Measurements from ENCODE around the gene FLCN. TPM values are rescaled to one million over a fixed set of nuclear protein-coding genes. Genes with fewer than 3 reads are reported as not detected.

FLCN gene
- total and polyA plus RNA-seq, 4 donors, result 8.5 to 46.7 (median 28.4) TPM

- TF ChIP-seq TAF1 (conservative IDR thresholded peaks at IDR 0.05) (no peak), GABPA (IDR thresholded peaks at IDR 0.05 in 1 of 2, conservative IDR thresholded peaks at IDR 0.05 in 1 of 2) (no peak), FOXA1 (IDR thresholded peaks at IDR 0.05) (no peak), SP1 (IDR thresholded peaks at IDR 0.05) (no peak), ATF3 (IDR thresholded peaks at IDR 0.05) (no peak), RXRA (IDR thresholded peaks at IDR 0.05) (no peak), HNF4G (IDR thresholded peaks at IDR 0.05) (no peak), FOXA2 (IDR thresholded peaks at IDR 0.05) (no peak), CTCF (IDR thresholded peaks at IDR 0.05; ENCODE audit: low read depth, low read length, missing input control) (no peak), YY1 (IDR thresholded peaks at IDR 0.05) (no peak), RAD21 (IDR thresholded peaks at IDR 0.05) (no peak), NR2F2 (IDR thresholded peaks at IDR 0.05) (no peak), ZBTB33 (IDR thresholded peaks at IDR 0.05) (no peak), JUND (IDR thresholded peaks at IDR 0.05) (no peak), HNF4A (conservative IDR thresholded peaks at IDR 0.05) (no peak), REST (IDR thresholded peaks at IDR 0.05) (no peak), EGR1 (IDR thresholded peaks at IDR 0.05; ENCODE audit: low read depth in 2 of 2) (no peak)
- H3K4me3 ChIP-seq (ENCODE audit: low read depth in 1 of 3, low read length in 3 of 3), result no peak overlapping the region
- no peak for DNase-seq (ENCODE audit: low spot score)
- H3K27me3 ChIP-seq (ENCODE audit: control insufficient read depth in 4 of 4, insufficient read depth in 4 of 4, low read length in 3 of 4), result no peaks in the 10 kb centered on the region
- WGBS, result 95% methylated on average over 10 of the region's 10 CpGs
- H3K27ac ChIP-seq (ENCODE audit: low read depth in 1 of 2, low read length in 2 of 2), result no peak overlapping the region
- H3K9ac ChIP-seq (ENCODE audit: low read depth in 1 of 2, low read length in 2 of 2), result no peak overlapping the region
- H3K9me3 ChIP-seq (ENCODE audit: control insufficient read depth in 4 of 4, low read length in 3 of 4), result no peaks in the 10 kb centered on the region
- H3K36me3 ChIP-seq (ENCODE audit: control insufficient read depth in 4 of 4, insufficient read depth in 3 of 4, low read depth in 1 of 4, low read length in 3 of 4), result peaks cover 19 to 80% (median 57%) of the 10 kb centered on the region in 4 donors
- H3K4me1 ChIP-seq (ENCODE audit: control insufficient read depth in 4 of 4, insufficient read depth in 4 of 4, low read length in 3 of 4), result peaks cover 7 to 23% (median 20%) of the 10 kb centered on the region in 4 donors
These were observed 11.1 kb downstream of the FLCN start for GRCh38 chr17:17225901-17226300.

GRCh38 chr17:17224137-17224536, 12.8 kb downstream of the FLCN start:
- Histone ChIP-seq H3K4me3 (ENCODE audit: low read depth in 1 of 3, low read length in 3 of 3) (no peak overlapping the region), H3K27me3 (ENCODE audit: control insufficient read depth in 4 of 4, insufficient read depth in 4 of 4, low read length in 3 of 4) (no peaks in the 10 kb centered on the region), H3K27ac (ENCODE audit: low read depth in 1 of 2, low read length in 2 of 2) (no peak overlapping the region), H3K4me1 (ENCODE audit: control insufficient read depth in 4 of 4, insufficient read depth in 4 of 4, low read length in 3 of 4) (peaks cover 7 to 14% (median 14%) of the 10 kb centered on the region in 4 donors), H3K9me3 (ENCODE audit: control insufficient read depth in 4 of 4, low read length in 3 of 4) (no peaks in the 10 kb centered on the region), H3K9ac (ENCODE audit: low read depth in 1 of 2, low read length in 2 of 2) (no peak overlapping the region), H3K36me3 (ENCODE audit: control insufficient read depth in 4 of 4, insufficient read depth in 3 of 4, low read depth in 1 of 4, low read length in 3 of 4) (peaks cover 20 to 85% (median 65%) of the 10 kb centered on the region in 4 donors)
- no peak for TF ChIP-seq GABPA (IDR thresholded peaks at IDR 0.05 in 1 of 2, conservative IDR thresholded peaks at IDR 0.05 in 1 of 2)
- no peak for TF ChIP-seq NR2F2 (IDR thresholded peaks at IDR 0.05)
- DNase-seq (ENCODE audit: low spot score), result no peak
- WGBS, result 91% methylated on average over 8 of the region's 8 CpGs
